GM18861 (cell line): Measurements from ENCODE around the gene OPCML.

Source experiments
- ATAC-seq: cut with Tn5 transposase; IDR thresholded peaks from one replicate; pipeline ENCODE4 v1.9.1; 2021; ENCODE audit not compliant: unreplicated experiment

OPCML gene

DNA sequence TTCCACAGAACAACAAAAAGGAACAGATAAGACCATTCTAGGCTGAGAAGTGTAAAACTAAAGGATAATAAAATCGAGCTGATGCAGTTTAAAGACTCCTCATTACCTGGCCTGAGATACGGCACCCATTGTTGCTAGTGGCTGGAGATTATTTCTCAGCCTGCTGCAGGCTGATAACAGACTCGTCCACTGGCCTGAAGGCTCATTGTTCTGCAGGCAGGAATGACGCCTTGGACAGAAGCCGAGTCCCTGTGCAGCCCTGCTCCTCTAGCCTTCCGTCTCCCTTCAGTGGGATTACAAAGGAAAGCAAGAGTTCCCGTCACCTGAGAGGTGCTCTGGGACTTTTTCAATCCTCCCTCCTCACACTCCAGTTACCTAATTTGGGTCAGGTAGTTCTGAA lies 1065.3 kb downstream of the OPCML start:
- ATAC-seq: no peak

DNA sequence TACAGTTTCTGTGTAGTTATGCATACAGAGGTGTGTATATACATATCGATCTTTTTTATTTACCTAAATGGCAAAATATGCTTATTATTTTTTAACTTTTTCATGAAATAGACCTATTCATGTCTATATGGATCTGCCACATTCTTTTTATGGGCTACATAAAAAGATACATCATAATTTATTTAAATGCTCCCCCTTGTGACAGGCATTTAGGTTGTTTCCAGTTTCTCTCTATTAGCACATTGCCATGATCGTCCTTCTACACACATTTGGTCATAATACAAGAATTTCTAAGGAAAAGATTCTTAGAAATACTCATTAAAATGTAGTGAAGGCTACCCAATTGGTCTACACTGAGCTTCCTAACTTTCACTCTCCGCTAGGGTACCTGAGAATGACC lies 1067.4 kb downstream of the OPCML start:
- ATAC-seq: no peak

DNA sequence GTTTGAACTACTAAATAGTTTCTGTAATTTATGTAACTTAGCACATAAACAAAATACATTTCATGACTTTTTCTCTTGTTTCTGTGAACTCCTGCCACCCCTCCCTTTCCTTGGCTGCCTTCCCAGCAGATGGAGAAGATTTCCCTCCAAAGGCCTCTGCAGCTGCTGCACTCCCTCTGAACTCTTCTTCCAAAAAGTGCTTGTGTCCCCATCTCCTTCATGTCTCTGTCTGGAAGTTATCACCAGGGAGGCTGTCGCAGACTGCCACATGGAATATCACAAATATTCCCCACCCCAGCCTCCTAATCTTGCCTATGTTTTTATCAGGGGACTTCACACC lies 1068.3 kb downstream of the OPCML start:
- ATAC-seq: no peak

DNA sequence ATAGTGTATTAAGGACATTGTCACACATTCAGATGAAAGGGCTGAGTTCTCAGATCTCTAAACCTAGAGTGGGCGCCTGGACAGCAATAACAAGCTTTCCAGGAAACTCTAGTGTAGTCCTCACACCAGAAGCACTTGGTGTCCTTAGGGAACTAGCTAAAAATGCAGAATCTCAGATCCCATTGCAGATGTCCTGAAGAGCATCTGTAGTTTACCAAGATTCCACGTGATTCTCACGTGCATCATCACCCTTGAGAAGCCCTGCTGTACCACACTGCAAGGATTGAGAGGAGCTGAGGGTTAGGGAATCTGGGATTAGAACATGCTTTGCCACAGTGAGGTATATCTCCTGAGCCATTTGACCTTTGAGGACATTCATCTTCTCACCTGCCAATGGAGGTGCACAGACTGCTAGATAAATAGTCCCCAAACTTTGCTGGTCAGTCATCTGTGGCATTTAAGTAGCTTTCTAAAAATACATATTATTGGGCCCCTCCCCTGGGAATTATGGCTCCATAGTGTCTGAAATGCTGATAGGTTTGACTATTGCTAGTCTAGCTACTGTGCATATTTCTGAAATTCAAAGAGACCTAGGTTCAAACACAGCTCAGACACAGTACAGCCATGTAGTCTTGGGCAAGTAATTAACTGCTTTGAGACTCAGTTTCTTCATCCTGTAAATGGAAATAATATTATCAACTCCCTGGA lies 1068.9 kb downstream of the OPCML start:
- no peak for ATAC-seq

DNA sequence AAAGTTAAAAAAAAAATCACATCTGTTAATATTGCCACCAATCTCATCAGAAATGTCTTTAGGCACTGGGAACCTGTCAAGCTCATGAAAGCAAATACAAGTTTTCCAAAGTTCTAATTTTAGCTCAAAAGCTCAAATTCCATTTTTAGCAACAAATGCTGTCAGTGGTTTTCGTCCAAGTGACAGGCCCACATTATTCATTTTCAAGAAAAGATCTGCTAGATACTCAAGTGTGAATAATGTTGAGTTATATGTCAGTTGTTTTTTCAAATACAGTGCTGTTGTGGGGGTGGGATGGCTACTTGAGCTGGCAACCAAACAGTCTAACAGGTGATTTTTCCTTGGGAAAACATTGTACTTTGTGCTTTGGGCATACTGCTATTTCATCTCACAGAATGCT lies 1072.6 kb downstream of the OPCML start:
- ATAC-seq: no peak

DNA sequence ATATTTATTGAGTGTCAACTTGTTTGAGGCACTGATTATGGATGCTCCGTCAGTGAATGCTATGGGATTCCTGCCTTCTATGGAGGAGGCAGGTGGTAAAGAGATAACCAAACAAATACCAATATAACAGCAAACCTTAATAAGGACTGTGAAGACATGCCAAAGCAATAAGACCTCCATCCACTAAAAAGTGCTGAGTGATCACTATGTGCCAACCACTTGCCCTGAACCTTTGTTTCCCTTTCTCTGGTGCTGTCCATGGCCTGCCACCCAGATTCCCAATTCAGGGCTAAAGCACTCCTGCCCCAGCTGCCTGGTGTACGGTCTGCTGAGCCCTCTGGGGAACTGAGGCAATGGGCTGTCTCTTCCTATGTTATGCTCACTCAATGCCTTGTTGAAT lies 1074.9 kb downstream of the OPCML start:
- no peak for ATAC-seq

DNA sequence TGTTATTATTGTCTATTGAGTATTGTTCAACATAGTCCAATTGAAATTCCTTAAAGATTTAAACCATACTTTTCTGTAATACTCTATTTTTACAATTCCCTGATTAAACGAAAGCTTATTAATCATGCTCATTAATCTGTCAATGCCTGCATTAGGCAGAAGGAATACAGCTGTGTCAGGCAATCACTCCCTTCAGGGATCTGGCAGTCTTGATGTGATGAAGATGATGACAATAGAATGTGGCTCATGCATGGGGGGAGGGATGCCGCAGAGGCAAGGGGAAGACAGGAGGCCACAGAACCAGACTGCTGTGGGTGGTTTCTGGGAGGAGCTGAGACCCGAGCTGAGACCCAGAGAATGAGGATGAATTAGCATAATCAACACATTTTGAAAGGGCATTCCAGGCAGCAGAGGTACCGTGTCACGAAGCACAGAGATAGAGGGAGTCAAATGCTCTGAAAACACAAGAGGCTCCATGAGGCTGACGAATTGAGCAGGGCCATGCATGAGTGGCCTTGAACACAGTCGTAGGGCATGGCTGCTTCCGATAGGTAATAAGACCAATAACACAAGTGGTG lies 1075.5 kb downstream of the OPCML start:
- no peak for ATAC-seq

DNA sequence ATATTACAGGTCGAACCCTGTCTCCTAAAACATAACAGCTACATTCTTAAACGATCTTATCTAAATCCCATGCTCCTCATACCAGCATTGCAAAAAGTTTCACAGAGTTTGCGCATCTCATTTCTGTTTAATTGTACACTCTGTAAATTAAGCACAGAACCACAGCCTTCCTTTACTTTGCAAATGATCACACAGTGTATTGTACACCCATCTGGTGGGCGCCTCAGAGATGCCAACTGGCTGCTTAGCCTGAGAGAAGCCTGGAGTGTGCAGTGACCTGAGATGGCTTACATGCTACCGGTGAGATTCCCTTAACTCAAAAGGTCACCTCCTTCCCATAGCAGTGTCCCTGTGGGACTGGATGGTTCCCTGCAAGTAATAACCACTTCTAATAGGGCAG lies 1077.3 kb downstream of the OPCML start:
- no peak for ATAC-seq

DNA sequence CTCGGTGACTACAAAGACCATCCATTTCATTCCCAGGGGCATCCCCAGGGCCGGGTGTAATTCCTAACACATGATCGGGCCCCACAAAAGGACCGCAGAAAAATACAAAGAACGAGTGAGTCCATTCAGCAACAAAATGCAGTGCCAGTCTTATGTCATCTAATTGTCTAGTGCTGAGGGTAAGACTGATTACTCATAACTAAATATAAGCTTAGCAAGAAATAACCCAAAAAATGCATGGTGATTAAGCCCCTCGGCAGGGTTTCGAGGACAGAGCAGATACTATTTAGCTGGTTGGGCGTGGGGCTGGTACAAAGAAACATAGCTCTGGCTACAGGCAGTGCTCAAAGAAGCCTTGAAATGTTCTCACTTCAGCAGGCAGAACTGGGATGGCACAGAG lies 1078.9 kb downstream of the OPCML start:
- ATAC-seq: no peak

DNA sequence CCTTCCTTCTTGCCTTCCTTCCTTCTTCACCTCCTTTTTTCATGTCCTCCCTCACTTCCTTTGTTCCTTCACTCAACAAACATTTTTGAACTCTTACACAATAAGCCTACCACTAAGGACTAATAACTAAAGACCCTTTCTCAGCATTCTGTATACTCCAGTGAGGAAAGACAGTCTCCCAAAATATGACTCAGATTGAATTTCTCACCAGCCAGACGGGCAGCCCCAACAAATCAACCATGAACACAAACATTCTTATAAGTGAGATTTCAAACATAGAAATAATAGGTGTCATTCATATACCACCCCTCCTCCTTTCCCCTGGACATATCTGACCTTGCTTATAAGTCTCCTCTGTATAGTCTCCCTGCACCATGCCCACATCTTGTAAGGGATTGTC lies 1079.7 kb downstream of the OPCML start:
- no peak for ATAC-seq

DNA sequence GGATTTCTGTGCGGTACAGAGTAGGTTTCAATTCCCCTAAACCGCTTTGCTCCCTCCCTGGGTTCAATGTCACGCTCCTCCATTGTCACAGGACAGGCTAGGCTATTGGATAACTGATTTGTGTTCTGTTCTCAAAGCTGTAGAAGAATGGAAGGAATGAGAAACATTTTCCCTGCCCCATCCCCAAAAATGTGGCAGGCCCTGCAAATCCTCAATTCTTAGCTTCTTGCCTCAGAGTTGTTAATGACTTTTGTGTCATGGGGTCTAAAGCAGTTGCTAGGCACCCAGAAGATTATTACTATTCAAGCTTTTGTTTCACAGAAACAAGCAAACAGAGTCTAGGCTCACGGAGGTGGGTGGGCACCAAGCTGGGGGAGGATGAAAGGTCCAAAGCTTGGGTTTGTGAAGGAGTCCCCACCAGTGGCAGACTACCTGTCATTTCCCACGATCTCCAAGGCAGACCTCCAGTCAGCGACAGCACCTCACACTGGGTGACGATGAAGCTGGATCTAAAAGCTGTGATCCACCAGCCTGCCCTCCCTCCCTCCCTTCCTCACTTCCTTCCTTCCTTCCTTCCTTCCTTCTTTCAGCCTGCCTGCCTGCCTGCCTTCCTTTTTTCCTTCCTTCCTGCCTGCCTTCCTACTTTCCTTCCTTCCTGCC lies 1080.2 kb downstream of the OPCML start:
- ATAC-seq: no peak

DNA sequence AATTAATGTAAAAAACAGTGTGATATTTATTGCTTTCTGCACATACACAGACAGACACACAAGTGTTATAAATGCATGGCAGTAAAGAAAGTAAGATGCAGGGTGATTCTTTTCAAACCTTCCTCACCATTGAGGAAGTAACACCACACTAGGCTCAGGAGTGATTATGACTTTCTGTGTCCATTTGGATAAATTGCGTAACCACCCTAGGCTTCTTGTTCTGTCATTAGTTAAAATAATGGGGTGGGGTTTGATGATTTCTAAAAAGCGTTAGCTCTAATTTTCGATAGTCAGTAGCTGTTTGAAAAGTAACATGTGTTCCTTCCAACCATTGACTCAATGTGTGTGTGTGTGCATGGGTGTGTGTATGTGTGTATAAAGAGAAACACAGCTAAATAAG lies 1081.7 kb downstream of the OPCML start:
- no peak for ATAC-seq

DNA sequence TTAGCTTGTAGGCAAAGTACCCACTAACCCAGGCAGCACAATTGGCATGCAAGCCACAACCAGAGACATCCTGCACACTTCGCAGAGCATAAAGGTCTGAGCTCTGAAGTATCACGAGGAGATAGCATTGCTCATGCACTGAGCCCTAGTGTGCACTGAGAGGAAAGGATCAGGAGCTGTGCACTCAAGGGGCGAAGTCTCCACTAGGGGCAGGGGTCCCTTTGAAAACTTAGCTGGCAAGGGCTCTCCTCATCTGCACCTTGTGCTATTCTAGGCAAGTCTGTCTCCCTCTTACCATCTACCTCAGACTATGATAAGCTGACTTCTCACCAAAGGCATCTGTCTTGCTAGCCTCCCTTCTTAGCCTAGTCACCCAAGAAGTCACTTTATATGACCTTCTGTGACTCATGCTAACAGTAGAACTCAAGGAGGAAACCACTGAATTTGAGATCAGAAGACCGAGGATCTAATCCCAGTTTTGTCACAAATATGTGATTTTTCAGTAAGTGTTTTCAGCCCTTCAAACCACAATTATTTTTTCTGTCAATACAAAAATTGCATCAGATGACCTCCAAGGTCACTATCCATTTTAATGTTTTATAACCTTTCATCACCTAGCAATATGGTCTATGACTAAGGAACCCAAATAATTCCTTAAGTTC lies 1083.8 kb downstream of the OPCML start:
- ATAC-seq: no peak

DNA sequence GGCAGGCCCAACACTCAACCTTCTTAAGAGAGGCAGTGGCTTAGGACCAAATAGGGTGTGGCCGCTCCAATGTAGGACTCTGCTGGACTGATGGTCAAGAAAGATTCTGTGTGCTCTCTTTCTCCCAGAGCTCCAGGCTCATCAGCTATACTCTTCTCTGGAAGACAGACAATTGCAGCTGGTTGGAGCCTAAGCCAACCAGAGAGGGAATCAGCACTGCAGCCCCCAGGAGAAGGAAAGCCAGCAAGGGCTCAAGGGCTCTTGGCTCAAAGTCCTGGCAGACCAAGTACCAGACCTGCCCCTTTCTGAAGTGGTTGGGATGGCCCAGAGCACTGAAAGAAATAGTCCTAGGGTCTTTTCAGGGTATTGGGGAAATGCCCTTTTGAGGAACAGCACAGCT lies 1084.5 kb downstream of the OPCML start:
- ATAC-seq: no peak

DNA sequence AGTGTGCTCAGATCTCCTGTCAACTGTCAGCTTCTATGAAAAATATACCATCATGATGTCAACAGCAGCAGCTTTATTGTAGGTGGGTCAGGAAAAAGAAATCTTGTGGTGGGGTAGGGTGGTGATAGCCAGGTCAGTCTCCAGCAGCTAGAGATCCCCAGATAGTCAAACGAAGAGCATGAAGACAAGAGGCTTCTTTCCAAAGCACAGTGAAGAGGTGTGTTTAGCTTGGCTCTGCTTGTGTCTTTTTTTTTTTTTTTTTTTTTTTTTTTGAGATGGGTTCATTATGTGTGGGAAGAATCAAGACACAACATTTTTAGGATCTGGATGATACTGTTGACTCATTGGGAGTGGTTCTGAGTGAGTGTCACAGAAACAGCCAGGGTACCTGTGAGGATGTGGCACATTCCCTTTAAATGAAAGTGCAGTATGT lies 1086.4 kb downstream of the OPCML start:
- no peak for ATAC-seq

DNA sequence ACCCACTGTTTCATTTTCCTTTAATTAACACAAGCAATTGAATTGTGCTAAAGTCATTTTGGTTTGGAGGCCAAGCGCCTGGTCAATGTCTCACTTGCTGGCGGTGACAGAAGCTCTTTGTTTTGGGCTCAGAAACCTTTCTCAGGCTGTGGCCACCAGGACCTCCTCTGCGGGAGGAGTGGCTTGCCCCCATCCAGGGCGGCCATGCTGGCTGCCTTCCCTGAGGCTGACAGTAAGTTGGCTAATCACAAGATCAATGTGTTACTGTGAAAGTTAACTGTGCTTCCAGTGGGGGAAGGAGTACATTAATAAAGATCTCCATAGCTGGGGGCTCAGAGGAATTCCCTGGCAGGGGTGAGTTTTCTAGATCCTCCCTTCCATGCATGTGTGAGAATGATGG lies 1087.4 kb downstream of the OPCML start:
- no peak for ATAC-seq

DNA sequence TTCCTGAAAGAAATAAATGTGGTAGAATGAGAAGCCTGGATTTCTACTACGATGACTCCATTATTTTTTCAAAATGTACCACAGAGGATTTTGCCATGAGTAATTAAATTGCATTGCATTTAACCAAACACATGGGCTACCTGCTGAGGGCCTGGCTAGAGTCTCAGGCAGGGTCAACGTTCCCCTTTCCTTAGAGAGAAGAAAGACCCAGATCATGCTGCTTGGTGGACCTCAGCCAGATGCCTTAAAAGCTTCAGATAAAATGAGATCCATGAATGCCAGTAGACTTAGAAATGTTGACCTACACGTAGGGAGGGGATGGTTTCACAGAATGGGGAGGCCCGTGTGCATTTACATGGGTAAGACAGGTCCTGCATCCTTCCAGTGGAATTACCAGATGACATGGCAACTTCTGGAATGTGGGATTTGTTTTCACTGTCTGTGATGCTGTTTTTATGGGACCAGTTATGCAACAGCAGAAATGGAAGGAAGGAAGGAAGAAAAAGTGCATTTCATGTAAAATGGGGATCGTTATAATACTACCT lies 1092.5 kb downstream of the OPCML start:
- ATAC-seq: no peak

DNA sequence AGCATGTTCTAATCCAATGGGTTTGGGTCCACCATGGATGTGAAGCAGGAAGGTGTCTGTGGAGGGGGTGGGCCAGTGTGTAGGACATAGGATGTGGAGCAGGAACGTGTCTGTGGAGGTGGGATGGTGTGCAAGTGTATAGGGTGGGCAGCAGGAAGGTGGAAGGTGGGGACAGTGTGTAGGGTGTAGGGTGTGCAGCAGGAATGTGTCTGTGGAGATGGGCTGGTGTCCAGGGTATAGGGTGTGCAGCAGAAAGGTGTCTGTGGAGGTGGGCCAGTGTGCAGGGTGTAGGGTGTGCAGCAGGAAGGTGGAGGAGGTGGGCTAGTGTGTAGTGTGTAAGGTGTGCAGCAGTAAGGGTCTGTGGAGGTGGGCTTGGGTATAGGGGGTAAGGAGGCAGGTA lies 1093.9 kb downstream of the OPCML start:
- ATAC-seq: no peak

DNA sequence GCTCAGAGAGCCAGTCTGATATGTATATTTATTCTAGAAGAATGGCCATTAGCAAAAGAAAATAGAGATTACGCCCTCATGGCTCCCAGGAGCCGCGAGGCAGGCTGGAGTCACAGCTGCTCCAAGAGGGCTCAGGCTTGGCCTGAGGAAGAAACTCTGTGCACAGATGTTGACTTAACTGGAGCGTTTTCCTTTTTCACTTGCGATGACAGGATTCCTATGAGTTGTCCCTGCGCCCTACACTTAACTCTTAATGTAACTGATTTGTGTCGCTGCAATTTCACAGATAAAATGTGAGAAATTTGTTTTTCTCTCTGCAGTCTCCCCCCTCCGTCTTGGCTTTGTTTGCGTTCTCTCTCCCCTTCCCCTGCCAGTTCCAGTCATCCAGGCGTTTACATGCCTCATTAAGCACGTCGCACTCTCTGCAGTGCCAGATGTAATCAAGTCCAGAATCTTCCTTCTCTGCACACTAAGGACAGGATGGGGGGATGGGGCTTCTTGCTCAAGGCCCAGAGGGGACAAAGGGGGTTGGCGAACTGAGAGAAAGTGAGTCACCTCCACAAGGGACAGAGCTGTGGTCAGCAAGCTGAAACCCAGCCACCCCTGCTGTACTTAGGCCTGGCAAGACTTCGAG lies 1101.8 kb downstream of the OPCML start:
- ATAC-seq: no peak

DNA sequence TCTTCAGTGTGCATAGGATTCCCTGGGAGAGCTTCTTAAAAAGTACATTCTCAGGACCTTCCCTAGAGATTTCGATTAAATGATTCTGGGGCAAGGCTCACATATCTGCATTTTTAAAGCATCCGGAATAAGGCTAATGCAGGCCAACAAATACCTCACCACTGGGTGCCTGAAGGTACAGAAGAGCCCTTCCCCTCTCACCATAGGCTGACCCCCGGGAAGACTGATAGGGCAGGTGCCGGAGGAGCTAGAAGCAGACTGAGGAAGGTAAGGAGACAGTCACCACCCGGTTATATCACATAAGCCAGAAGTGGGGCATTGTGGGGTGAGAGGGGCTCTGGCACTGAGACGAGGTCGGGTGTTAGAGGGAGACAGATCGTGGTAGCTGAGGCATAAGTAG lies 1102.6 kb downstream of the OPCML start:
- no peak for ATAC-seq

DNA sequence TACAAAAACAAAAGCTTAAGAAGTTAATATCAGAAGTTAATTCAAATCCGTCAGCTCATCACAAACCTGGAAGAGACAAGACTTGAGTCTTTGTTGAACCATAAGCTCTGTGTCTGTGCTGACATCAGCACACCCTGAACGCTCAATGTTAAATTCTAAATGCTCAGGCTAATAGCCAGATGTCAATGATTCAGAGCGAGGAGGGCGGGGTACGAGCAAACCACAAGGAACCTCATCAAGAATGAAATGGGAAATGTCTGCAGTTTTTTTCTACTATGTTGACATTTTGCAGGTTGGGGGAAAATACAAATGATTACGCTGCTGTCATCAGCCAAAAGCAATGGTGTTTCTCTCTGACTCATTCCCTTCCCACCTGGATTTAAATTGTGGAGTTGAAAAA lies 1104.7 kb downstream of the OPCML start:
- no peak for ATAC-seq
